Psoas muscle (tissue), 8 donors: ENCODE data around the gene ZBTB46. TPM values are rescaled to one million over a fixed set of nuclear protein-coding genes. Genes with fewer than 3 reads are reported as not detected.

Source experiments
- ATAC-seq, 4 donors: fragments of 200-7000 bp; cut with Tn5 transposase; one replicate each; pipeline ENCODE4 v1.9.1; 2020; ENCODE audit warnings: moderate library complexity in 3 of 4, mild to moderate bottlenecking in 2 of 4
- DNase-seq, 2 donors: peaks; one replicate each; pipeline ENCODE4 v3.0.0-alpha.2; 2020
- H3K27ac ChIP-seq: fragments of 200-600 bp; one replicate; pipeline ENCODE4 v1.8.0; 2022
- H3K27me3 ChIP-seq, 3 donors: fragments of 200-600 bp in 1 of 3; one replicate each; pipeline versions ENCODE4 v1.6.1 to v1.8.0; 2013 to 2022; ENCODE audit warnings: low read length in 2 of 3, mild to moderate bottlenecking in 2 of 3, moderate library complexity in 1 of 3; ENCODE audit not compliant: insufficient read depth in 3 of 3
- H3K36me3 ChIP-seq, 2 donors: fragments of 200-600 bp in 1 of 2; one replicate each; pipeline versions ENCODE4 v1.6.1 to v1.8.0; 2013 to 2022; ENCODE audit warnings: low read depth in 1 of 2, mild to moderate bottlenecking in 1 of 2, moderate library complexity in 1 of 2; ENCODE audit not compliant: insufficient read depth in 1 of 2
- H3K4me1 ChIP-seq: fragments of 200-600 bp; one replicate; pipeline ENCODE4 v1.8.0; 2022
- H3K4me3 ChIP-seq: fragments of 200-600 bp; one replicate; pipeline ENCODE4 v1.8.0; 2022; ENCODE audit warnings: mild to moderate bottlenecking
- H3K9me3 ChIP-seq: fragments of 200-600 bp; one replicate; pipeline ENCODE4 v1.8.0; 2022
- CTCF ChIP-seq: fragments of 200-600 bp; IDR thresholded peaks from one replicate; pipeline ENCODE4 v1.8.0; 2022; ENCODE audit warnings: antibody characterized with exemption
- WGBS, 3 donors: extraction: QIAGEN DNeasy Blood & Tissue Kit; methylation state at CpG; one replicate each; pipeline versions ENCODE4 v1.1.6 to v1.1.7; 2013; 5-methylcytosine and 5-hydroxymethylcytosine counted together
- intact Hi-C, 2 donors: fragments of 100-400 bp; cut with DNase I; formaldehyde crosslinking; loops; one replicate each; pipeline versions ENCODE4 v1.11.0 to v1.14.2; 2022
- polyA plus RNA-seq, 3 donors: library from polyadenylated mRNA; stranded (reverse); fragments of 200-250 nt; gene quantifications; one replicate each; pipeline ENCODE4 v1.2.3, GENCODE V29; 2013
- total RNA-seq, 4 donors: library from RNA; stranded (reverse); fragmentation: NEBNext Ultra II Directional in 2 of 4; extraction: Animal tissue kit (Norgen Biotek cat#: 25700) in 2 of 4; gene quantifications; one replicate each; pipeline versions ENCODE4 v1.2.1 to v1.2.4, GENCODE V29; 2021 to 2023
- donor health status: healthy with polysubstance abuse.
- donor health status: DM: no; HTN: no; CAD: no; lungs with moderate emphysema.
- donor health status: Bipolar disorder and iron deficiency.
- donor health status: healthy.
- donor health status: DM: yes; HTN: yes; CAD: no.
- donor health status: DM: no; HTN: no; CAD: no.
- donor health status: DM: no; HTN: no; CAD: no.
- donor health status: DM: yes; HTN: yes; CAD: no.

The ZBTB46 gene
- total and polyA plus RNA-seq, 7 donors, result 1.3 to 6.4 (median 4.5) TPM

GRCh38 chr20:63708301-63709148 lies 122.5 kb downstream of the ZBTB46 start:
- peak overlapping the region; percentile 92 for H3K27ac ChIP-seq

GRCh38 chr20:63707558-63708300 lies 123.3 kb downstream of the ZBTB46 start, which contains the start of the genes ARFRP1 and ZGPAT:
ARFRP1 (minus strand) TSS chr20:63707976; CDS start chr20:63707091, 885 bp downstream.
ZGPAT (plus strand) TSS chr20:63708039; CDS start chr20:63708581, 542 bp downstream.
- peak; percentile 96 to 98 (median 96) for ATAC-seq
- intact Hi-C loops, result loop anchor here in 1 of 2 donors (2.0 kb wide), 2 partner anchors 31 to 49 kb away; partner anchors contain the start of genes RTEL1 and SLC2A4RG
- peak; percentile 93 to 95 for DNase-seq
- Histone ChIP-seq H3K4me3 (peak within 1 kb of the TSS; percentile 97), H3K9me3 (no peaks in the 10 kb centered on the region), H3K27me3 (no peaks in the 10 kb centered on the region), H3K36me3 (peaks cover 3 to 69% of the 10 kb centered on the region in 2 donors), H3K4me1 (peaks cover 16% of the 10 kb centered on the region), H3K27ac (peak within 1 kb of the TSS; percentile 92)
- WGBS, 3 donors, result 0 to 1% (median 0%) methylated on average over 51 to 98 of the region's 98 CpGs
- TF ChIP-seq CTCF, result no peak

More at GRCh38 chr20:63708301-63709148, 122.5 kb downstream of the ZBTB46 start:
- intact Hi-C loops, result loop anchor here in 1 of 2 donors (2.0 kb wide), 2 partner anchors 30 to 50 kb away; partner anchors contain the start of genes RTEL1 and SLC2A4RG
- no peak for ATAC-seq
- WGBS, 3 donors, result 20 to 32% (median 23%) methylated on average over 41 to 66 of the region's 67 CpGs
- Histone ChIP-seq H3K9me3 (no peaks in the 10 kb centered on the region), H3K36me3 (peaks cover 3 to 74% of the 10 kb centered on the region in 2 donors), H3K4me1 (peaks cover 16% of the 10 kb centered on the region), H3K27me3 (no peaks in the 10 kb centered on the region), H3K4me3 (peak overlapping the region; percentile 97)
- peak; percentile 25 to 53 for DNase-seq
- no peak for TF ChIP-seq CTCF

GRCh38 chr20:63706852-63707557 lies 124.1 kb downstream of the ZBTB46 start:
- Histone ChIP-seq H3K9me3 (no peaks in the 10 kb centered on the region), H3K27ac (peak overlapping the region; percentile 92), H3K4me1 (peaks cover 16% of the 10 kb centered on the region), H3K36me3 (peaks cover 0 to 62% of the 10 kb centered on the region in 2 donors), H3K4me3 (peak overlapping the region; percentile 97), H3K27me3 (no peaks in the 10 kb centered on the region)
- peak; percentile 29 to 47 (median 36) for ATAC-seq
- TF ChIP-seq CTCF, result no peak
- DNase-seq, result peak; percentile 48 to 72
- WGBS, 3 donors, result 4 to 5% (median 4%) methylated on average over 55 to 56 of the region's 56 CpGs
- intact Hi-C loops, result no loop called here

- intact Hi-C loops, result no loop called here
- WGBS, 3 donors, result 70 to 80% (median 72%) methylated on average over 12 of the region's 12 CpGs
- Histone ChIP-seq H3K9me3 (no peaks in the 10 kb centered on the region), H3K27me3 (no peaks in the 10 kb centered on the region), H3K27ac (peak overlapping the region; percentile 92), H3K36me3 (peaks cover 0 to 54% of the 10 kb centered on the region in 2 donors), H3K4me1 (peaks cover 16% of the 10 kb centered on the region), H3K4me3 (peak overlapping the region; percentile 97)
- DNase-seq, result peak in 1 of 2 donors; percentile 51
- ATAC-seq, result no peak
- no peak for TF ChIP-seq CTCF
Measured at GRCh38 chr20:63706027-63706695, 124.9 kb downstream of the ZBTB46 start.
